KMS-11 (cell line): ENCODE results near the gene SYT10.
"Not testable (repeated sequence)": the region's sequence is repeated elsewhere in the genome, so short reads cannot be mapped to it uniquely, and the experiment has no call there.

Experiments
- H2AFZ ChIP-seq: fragments of 200-600 bp; sonication (generic); 2 replicates; pipeline ENCODE4 v1.6.1; 2016; ENCODE audit warnings: antibody characterized with exemption, mixed run types, low read depth
- H3K27ac ChIP-seq: fragments of 200-600 bp; sonication (generic); 2 replicates; pipeline ENCODE4 v1.6.1; 2016; ENCODE audit warnings: mild to moderate bottlenecking, mixed run types
- H3K27me3 ChIP-seq: fragments of 200-600 bp; sonication (generic); 2 replicates; pipeline ENCODE4 v1.6.1; 2017; ENCODE audit warnings: mild to moderate bottlenecking, low read depth, mixed run types, moderate library complexity; ENCODE audit not compliant: insufficient read depth
- H3K36me3 ChIP-seq: fragments of 200-600 bp; sonication (generic); 2 replicates; pipeline ENCODE4 v1.6.1; 2017; ENCODE audit warnings: mild to moderate bottlenecking, mixed run types; ENCODE audit not compliant: insufficient read depth
- H3K4me1 ChIP-seq: fragments of 200-600 bp; sonication (generic); 2 replicates; pipeline ENCODE4 v1.6.1; 2016; ENCODE audit warnings: mild to moderate bottlenecking, low read depth, mixed run types; ENCODE audit not compliant: poor library complexity, severe bottlenecking
- H3K4me2 ChIP-seq: fragments of 200-600 bp; sonication (generic); 2 replicates; pipeline ENCODE4 v1.7.0; 2016; ENCODE audit warnings: mild to moderate bottlenecking, mixed run types
- H3K4me3 ChIP-seq: fragments of 200-600 bp; sonication (generic); IDR thresholded peaks from 2 replicates; pipeline ENCODE4 v1.6.1; 2017; ENCODE audit warnings: low read depth, low read length, mixed read lengths; ENCODE audit not compliant: insufficient read depth
- H3K79me2 ChIP-seq: fragments of 200-600 bp; sonication (generic); 2 replicates; pipeline ENCODE4 v1.6.1; 2016; ENCODE audit warnings: low read depth, mixed run types; ENCODE audit not compliant: insufficient read depth
- H3K9ac ChIP-seq: fragments of 200-600 bp; sonication (generic); 2 replicates; pipeline ENCODE4 v1.6.1; 2016; ENCODE audit warnings: mild to moderate bottlenecking, mixed run types
- H4K20me1 ChIP-seq: fragments of 200-600 bp; sonication (generic); 2 replicates; pipeline ENCODE4 v1.6.1; 2016; ENCODE audit warnings: mild to moderate bottlenecking, mixed run types; ENCODE audit not compliant: insufficient read depth
- CTCF ChIP-seq: fragments of 200-600 bp; sonication (generic); conservative IDR thresholded peaks from 2 replicates; pipeline ENCODE4 v1.6.1; 2017; ENCODE audit warnings: low read depth, mild to moderate bottlenecking, antibody characterized with exemption, low read length, moderate library complexity, mixed read lengths

Gene SYT10

GRCh38 chr12:33423706-33424105 is 15.9 kb downstream of the SYT10 start:
- no peaks in the 10 kb centered on the region for H3K27me3 ChIP-seq

DNA sequence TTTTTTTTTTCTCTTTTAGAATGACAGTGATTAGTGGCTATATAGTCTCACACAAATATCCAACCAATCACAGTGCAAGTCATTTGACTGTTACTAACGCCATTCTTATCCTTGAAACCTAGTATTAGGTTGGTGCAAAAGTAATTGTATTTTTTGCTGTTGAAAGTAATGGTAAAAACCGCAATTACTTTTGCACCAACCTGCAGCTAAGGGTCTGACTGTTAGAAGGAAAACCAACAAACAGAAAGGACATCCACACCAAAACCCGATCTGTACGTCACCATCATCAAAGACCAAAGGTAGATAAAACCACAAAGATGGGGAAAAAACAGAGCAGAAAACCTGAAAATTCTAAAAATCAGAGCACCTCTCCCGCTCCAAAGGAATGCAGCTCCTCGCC is 27.2 kb downstream of the SYT10 start:
- not testable (repeated sequence) for H3K9ac ChIP-seq

More at GRCh38 chr12:33423706-33424105, 15.9 kb downstream of the SYT10 start:
- H2AFZ ChIP-seq: no peak overlapping the region
- H3K36me3 ChIP-seq: no peaks in the 10 kb centered on the region
- H3K4me3 ChIP-seq: no peak overlapping the region
- no peaks in the 10 kb centered on the region for H4K20me1 ChIP-seq
- H3K4me2 ChIP-seq: no peak overlapping the region
- TF ChIP-seq CTCF: no peak
- no peak overlapping the region for H3K27ac ChIP-seq
- H3K9ac ChIP-seq: no peak overlapping the region
- H3K79me2 ChIP-seq: no peaks in the 10 kb centered on the region
- H3K4me1 ChIP-seq: no peaks in the 10 kb centered on the region

DNA sequence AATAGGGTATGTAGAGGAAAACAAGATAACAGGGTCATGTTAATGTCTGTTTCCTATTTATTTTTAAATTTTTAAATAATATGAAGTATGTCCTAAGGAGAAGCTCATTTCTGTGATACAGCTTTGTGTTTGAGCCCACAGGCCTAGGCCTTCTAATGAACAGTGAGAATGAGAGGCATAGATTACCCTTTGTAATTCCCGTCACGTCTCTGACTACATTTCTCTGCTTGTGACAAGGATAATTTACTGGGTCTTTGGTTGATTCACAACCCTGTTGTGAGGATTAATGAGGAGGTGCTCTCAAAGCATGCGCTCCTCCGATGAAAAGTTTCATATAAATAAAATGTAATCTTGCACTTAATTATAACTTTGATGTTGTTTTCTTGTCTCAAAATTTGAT is 56.1 kb downstream of the SYT10 start:
- Histone ChIP-seq H3K36me3 (no peaks in the 10 kb centered on the region), H3K4me2 (no peak overlapping the region), H3K27me3 (no peaks in the 10 kb centered on the region), H2AFZ (no peak overlapping the region), H3K4me1 (no peaks in the 10 kb centered on the region), H3K79me2 (no peaks in the 10 kb centered on the region), H3K9ac (no peak overlapping the region), H3K4me3 (no peak overlapping the region), H3K27ac (no peak overlapping the region), H4K20me1 (no peaks in the 10 kb centered on the region)
- no peak for TF ChIP-seq CTCF

More for the DNA sequence above, 27.2 kb downstream of the SYT10 start:
- H3K4me2 ChIP-seq, H3K27me3 ChIP-seq, H2AFZ ChIP-seq, H3K36me3 ChIP-seq, H3K79me2 ChIP-seq, H3K27ac ChIP-seq, H3K4me3 ChIP-seq, H3K4me1 ChIP-seq, H4K20me1 ChIP-seq: not testable (repeated sequence)

- Histone ChIP-seq H3K9ac (no peak overlapping the region), H2AFZ (no peak overlapping the region), H3K27ac (no peak overlapping the region), H3K4me2 (no peak overlapping the region), H3K27me3 (no peaks in the 10 kb centered on the region), H4K20me1 (no peaks in the 10 kb centered on the region), H3K36me3 (no peaks in the 10 kb centered on the region), H3K4me1 (no peaks in the 10 kb centered on the region), H3K79me2 (no peaks in the 10 kb centered on the region), H3K4me3 (no peak overlapping the region)
- TF ChIP-seq CTCF: no peak
Observed at GRCh38 chr12:33376153-33376552, 63.5 kb downstream of the SYT10 start.

DNA sequence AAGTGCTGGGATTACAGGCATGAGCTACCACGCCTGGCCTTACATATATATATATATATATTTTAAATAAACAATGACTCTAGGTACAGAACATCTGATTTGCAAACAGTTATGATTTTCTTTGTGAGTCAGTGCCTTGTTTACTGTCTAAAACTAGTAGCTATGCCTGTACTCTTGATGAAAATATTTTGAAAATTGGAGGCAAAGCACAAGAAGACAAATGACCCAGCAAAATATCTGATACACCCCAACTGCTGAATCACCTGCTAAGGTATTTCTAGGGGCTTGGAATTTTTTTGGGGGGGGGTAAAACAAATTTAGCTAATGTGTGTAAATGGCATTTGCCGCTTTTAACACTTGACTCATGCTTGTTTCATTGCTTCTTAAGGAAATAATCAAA is 69.3 kb downstream of the SYT10 start:
- H4K20me1 ChIP-seq: no peaks in the 10 kb centered on the region
- H3K9ac ChIP-seq: no peak overlapping the region
- no peak overlapping the region for H2AFZ ChIP-seq
- no peak overlapping the region for H3K4me3 ChIP-seq
- no peaks in the 10 kb centered on the region for H3K27me3 ChIP-seq
- no peak overlapping the region for H3K27ac ChIP-seq
- no peaks in the 10 kb centered on the region for H3K79me2 ChIP-seq
- H3K4me2 ChIP-seq: no peak overlapping the region
- TF ChIP-seq CTCF: no peak
- no peaks in the 10 kb centered on the region for H3K4me1 ChIP-seq
- no peaks in the 10 kb centered on the region for H3K36me3 ChIP-seq
